ENCODE results near the gene TMEM41B. TPM values are rescaled to one million over a fixed set of nuclear protein-coding genes. Genes with fewer than 3 reads are reported as not detected.

The TMEM41B gene
- total RNA-seq, 1 donor from 2014 or later, result 71.6 TPM

DNA sequence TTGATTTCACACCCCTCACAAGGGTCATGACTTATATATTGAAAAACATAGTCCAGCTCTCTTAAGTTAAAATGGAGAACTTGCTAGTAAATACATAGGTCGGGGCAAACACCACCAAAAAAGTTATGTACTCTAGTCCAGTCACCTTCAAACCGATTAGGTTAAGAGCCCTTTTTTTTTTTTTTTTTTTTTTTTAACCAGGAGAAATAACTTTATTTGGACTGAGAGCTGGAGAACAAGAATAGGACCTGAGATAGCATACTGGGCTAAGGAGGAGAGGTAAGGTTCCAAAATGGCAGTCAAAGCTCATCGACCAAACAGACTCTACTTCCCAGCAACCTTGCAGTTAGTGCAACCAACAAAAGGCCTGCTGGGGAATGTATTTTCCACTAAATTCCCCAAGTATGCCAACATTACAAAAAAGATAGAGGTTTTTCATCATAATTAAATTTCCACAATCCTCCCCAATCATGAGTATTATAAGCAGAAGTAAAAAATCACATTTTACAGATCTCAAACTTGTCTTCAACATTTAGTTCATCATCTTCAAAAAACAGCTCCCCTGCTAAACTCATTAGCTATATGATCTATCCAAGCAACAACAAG is 3.8 kb downstream of the TMEM41B start:
- Histone ChIP-seq H3K27ac (no peak overlapping the region), H3K4me1 (peaks cover 13% of the 10 kb centered on the region), H3K9me3 (no peaks in the 10 kb centered on the region), H3K36me3 (no peaks in the 10 kb centered on the region), H3K27me3 (no peaks in the 10 kb centered on the region), H3K4me3 (no peak overlapping the region)
- no peak for ATAC-seq
- DNase-seq, result no peak
- intact Hi-C loops (cut with DNase I), result no loop called here
- TF ChIP-seq, protein P1, sequence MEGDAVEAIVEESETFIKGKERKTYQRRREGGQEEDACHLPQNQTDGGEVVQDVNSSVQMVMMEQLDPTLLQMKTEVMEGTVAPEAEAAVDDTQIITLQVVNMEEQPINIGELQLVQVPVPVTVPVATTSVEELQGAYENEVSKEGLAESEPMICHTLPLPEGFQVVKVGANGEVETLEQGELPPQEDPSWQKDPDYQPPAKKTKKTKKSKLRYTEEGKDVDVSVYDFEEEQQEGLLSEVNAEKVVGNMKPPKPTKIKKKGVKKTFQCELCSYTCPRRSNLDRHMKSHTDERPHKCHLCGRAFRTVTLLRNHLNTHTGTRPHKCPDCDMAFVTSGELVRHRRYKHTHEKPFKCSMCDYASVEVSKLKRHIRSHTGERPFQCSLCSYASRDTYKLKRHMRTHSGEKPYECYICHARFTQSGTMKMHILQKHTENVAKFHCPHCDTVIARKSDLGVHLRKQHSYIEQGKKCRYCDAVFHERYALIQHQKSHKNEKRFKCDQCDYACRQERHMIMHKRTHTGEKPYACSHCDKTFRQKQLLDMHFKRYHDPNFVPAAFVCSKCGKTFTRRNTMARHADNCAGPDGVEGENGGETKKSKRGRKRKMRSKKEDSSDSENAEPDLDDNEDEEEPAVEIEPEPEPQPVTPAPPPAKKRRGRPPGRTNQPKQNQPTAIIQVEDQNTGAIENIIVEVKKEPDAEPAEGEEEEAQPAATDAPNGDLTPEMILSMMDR (IDR thresholded peaks at IDR 0.05), result no peak

DNA sequence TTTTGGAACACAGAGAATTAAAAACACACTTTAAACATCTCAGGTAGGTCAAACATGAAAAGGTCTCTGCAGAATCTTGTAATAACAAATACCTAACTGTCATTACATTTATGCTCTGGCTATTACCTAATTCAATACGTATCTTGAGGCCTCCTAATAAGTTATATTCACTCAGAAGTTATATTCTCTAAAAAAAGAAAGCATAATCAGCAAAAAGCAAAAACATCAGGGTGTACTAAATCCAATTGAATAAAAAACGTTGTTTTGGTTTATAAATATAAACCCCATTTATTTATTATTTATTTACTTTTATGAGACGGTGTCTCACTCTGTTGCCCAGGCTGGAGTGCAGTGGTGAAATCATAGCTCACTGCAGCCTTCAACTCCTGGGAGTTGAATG is 10.2 kb downstream of the TMEM41B start:
- no peak overlapping the region for H3K4me3 ChIP-seq
- H3K36me3 ChIP-seq, result no peaks in the 10 kb centered on the region
- H3K27ac ChIP-seq, result no peak overlapping the region
- H3K27me3 ChIP-seq, result no peaks in the 10 kb centered on the region
- H3K4me1 ChIP-seq, result no peaks in the 10 kb centered on the region
- ATAC-seq (no peak), DNase-seq (no peak)
- intact Hi-C loops (cut with DNase I), result no loop called here
- TF ChIP-seq, protein P1 (IDR thresholded peaks at IDR 0.05), result no peak
- no peaks in the 10 kb centered on the region for H3K9me3 ChIP-seq

DNA sequence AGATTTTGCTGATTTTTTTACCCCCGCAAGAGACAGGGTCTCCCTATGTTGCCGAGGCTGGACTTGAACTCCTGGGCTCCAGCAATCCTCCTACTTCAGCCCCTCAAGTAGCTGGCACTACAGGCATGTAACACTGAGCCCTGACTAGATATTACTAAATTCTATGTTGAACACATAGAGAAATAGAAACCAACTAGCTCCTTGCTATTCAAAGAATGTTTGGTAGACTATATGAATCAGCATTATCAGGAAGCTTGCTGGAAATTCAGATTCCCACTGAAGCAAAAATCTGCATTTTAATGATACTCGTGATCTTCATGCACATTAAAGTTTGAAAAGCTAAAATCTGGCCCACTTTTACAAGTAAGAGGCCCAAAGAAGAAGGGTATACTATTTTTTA is 11.9 kb downstream of the TMEM41B start:
- Histone ChIP-seq H3K27me3 (no peaks in the 10 kb centered on the region), H3K4me3 (no peak overlapping the region), H3K9me3 (no peaks in the 10 kb centered on the region), H3K27ac (no peak overlapping the region), H3K36me3 (peaks cover 16% of the 10 kb centered on the region), H3K4me1 (no peaks in the 10 kb centered on the region)
- DNase-seq, result no peak
- TF ChIP-seq, protein P1 (IDR thresholded peaks at IDR 0.05), result no peak
- intact Hi-C loops (cut with DNase I), result no loop called here
- no peak for ATAC-seq

DNA sequence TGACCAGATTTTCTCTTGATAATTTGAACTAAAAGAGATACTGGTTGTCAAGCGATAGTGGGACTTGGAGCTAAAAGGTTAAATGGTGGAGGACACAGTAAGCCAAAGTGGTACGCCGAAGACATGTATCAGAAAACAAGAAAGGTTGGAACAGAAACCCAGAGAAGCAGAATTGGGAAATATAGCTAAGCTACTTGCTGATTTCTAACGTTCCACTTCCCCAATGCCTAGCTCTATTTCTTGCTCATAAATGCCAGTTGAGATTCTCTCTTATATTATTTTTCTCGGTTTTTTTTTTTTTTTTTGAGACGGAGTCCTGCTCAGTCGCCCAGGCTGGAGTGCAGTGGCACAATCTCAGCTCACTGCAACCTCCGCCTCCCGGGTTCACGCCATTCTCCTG is 12.7 kb downstream of the TMEM41B start:
- Histone ChIP-seq H3K27ac (no peak overlapping the region), H3K4me3 (no peak overlapping the region), H3K9me3 (no peaks in the 10 kb centered on the region), H3K36me3 (peaks cover 23% of the 10 kb centered on the region), H3K27me3 (no peaks in the 10 kb centered on the region), H3K4me1 (no peaks in the 10 kb centered on the region)
- ATAC-seq (no peak), DNase-seq (no peak)
- TF ChIP-seq, protein P1 (IDR thresholded peaks at IDR 0.05), result no peak
- intact Hi-C loops (cut with DNase I), result no loop called here

DNA sequence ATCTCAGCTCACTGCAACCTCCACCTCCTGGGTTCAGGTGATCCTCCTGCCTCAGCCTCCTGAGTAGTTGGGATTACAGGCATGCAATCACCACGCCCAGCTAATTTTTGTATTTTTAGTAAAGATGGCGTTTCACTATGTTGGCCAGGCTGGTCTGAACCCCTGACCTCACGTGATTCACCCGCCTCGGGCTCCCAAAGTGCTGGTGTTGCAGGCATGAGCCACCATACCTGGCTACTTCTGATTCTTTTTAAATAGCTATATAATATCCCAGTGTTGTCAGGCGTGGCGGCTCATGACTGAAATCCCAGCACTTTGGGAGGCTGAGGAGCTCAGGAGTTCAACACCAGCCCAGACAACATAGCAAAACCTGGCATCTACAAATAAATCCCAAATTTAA is 20.7 kb downstream of the TMEM41B start:
- H3K4me3 ChIP-seq, result no peak overlapping the region
- no peak for DNase-seq
- no peak for ATAC-seq
- no peaks in the 10 kb centered on the region for H3K27me3 ChIP-seq
- no peaks in the 10 kb centered on the region for H3K9me3 ChIP-seq
- peaks cover 49% of the 10 kb centered on the region for H3K36me3 ChIP-seq
- TF ChIP-seq, protein P1 (IDR thresholded peaks at IDR 0.05), result no peak
- intact Hi-C loops (cut with DNase I), result no loop called here
- H3K27ac ChIP-seq, result no peak overlapping the region
- no peaks in the 10 kb centered on the region for H3K4me1 ChIP-seq
